Fibroblast of skin of left biceps (primary cell): ENCODE results near the gene STX1B.

ENCODE experiments used
- DNase-seq, 2 experiments: peaks; one replicate each; pipeline ENCODE4 v3.0.0-alpha.2; 2013; ENCODE audit warnings: low read depth in 2 of 2

Gene STX1B

DNA sequence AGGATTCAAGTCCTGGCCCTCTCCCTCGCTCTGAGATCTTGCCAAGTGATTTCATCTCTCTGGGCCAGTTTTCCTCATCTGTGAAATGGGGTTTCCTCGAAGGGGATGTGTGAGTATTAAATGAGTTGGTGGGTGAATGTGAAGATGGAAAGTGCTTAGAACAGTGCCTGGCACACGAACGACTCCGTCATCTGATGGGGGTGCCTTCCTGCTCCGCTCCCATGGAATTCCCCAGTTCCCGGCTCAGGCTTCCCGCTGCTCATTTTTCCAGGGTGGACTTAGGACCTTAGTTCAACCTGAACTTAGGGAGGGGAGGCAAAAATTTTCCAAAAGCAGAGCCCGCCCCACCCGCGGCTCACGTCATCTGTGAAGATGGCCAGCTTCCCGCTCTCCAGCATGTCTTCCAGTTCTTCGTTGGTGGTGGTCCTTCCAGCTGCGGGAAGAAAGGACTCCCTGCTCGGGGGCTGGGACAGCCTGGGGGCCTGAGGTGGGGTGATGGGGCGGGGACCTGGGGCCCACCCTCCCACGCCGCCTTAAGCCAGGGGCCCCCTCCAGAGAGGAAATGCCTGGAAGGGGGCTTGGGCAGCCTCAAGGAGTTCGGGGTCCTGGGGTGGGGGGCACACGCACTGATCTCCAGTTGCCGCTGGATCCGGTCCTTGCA, 14.0 kb downstream of the STX1B start:
- DNase-seq, result no peak

DNA sequence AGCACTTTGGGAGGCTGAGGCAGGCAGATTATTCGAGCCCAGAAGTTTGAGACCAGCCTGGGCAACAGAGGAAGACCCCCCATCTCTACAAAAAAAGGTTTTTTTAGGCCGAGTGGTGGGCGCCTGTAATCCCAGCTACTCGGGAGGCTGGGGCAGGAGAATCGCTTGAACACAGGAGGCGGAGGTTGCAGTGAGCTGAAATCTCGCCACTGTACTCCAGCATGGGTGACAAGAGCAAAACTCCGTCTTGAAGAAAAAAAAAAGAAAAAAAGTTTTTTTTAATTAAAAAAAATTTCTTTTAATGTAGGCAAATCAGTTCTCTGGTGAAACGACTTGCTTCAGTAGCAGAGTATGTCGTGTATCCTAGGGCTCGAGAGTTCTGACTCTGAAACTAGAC, 14.5 kb downstream of the STX1B start:
- no peak for DNase-seq

DNA sequence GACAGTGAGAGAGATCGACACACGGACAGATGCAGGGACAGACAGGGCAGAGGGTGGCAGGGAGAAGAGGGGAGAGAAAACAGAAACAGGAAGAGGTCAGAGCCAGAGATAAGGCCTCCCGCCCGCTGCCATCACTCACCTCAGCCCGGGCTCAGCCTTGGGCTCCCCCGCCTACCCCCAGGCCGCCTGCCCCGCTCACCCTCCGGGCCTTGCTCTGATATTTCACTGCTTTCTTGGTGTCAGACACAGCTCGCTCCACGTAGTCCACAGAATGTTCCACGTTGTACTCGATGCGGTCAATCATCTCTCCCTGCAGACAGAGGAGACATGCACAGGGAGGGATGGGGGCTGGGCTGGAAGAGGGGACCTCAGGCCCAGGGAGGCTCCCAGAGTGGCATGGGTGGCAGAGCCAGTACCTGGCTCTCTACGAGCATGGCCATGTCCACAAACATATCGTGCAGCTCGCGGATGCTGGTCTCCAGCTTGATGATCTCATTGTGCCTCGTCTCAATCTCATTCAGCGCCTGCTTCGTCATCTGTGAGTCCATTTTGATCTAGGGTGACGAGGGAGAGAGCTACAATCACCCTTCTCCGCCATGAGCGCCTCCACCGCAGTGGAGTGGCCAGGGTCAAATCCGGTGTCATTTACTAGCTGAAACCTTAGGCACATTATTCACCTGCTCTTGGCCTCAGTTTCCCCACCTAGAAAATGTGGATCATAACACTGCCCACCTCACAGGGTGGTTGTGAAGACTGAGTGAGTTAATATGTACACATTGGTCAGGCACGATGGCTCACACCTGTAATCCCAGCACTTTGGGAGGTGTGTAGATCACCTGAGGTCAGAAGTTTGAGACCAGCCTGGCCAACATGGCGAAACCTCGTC, 17.3 kb downstream of the STX1B start:
- DNase-seq, result no peak

DNA sequence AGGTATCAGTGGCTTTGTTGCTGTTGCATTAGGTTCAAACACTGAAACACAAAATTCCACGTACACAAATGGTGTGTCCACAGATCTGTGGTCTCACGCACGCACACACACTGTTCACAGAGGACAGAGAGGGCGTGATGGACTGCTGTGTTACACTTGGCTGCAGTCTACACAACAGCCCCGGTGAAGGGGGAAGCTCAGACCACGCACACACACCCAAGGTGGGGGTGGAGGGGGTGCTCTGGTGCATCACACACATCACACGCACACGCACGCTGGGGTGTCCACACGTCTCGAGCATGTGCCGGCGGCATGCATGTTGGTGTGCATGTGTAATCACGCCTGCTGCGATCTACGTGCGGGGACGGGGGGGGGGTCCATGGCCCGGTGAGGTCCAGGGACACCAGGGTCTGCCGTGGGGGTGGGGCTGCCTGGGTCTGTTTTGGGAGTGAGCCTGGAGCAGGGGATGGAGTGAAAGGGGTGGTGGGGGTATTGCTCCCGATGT, 18.1 kb downstream of the STX1B start:
- DNase-seq, result no peak

DNA sequence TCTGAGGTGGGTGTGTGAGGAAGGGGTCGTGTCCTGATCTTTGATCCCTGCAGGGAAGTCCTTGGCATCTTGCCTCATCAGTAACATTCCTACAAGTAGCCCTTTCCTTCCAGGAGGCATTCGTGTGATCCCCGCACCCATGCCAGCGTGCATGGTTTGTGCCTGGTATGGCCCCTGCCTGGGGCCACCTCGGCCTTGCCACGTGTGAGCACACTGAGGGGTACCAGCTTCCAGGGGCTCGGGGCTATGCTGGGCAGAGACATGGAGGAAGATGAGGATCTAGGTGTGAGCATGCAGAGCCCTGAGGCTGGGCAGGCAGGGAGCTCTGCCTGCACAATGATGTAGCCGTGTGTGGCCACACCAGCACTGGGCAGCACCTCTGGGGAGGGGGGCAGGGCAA, 19.4 kb downstream of the STX1B start:
- no peak for DNase-seq

DNA sequence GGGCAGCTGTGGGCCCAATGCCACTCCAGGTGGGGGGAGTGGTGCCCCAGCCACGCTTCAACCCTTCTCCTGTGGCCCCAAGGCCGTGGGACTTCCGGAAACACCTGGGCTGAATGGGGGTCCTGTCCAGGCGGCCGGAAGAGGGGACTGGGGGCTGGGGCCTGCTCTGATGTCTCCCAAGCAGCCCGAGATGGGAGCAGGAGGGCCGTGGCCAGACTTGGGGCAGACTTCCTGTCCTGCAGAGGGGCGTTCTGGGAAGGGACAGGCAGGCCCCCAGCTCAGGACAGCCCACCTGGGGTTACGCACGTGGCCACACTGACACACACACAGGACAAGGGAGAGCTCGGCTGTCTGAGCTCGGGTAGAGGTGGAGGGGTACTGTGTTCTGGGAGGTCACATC, 20.3 kb downstream of the STX1B start:
- no peak for DNase-seq

DNA sequence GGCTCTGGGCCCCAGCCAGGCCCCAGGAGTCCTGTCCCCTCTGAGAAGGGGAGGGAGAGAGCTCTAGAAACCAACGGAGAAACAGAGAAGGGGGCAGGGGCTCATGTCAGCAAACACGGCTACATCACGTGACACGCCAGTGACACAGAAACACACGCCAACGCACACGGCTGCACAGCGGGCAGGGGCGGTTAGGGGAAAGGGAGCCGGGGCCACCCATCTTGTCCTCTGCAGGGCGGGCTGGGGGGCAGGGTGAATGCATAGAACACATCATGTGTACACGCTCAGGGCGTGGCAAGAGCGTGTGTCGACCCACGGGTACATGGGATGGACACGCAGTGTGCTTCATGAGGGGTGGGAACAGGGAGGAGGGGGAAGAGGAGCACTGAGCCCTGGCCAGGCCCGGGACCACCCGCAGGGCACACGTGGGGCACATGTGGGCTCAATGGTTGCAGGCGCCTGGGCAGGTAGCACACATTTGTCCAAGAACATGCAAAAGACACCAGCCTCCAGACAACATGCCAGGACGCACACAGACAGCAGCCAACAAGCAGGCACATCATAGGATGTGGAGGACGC, 20.9 kb downstream of the STX1B start:
- DNase-seq, result no peak

DNA sequence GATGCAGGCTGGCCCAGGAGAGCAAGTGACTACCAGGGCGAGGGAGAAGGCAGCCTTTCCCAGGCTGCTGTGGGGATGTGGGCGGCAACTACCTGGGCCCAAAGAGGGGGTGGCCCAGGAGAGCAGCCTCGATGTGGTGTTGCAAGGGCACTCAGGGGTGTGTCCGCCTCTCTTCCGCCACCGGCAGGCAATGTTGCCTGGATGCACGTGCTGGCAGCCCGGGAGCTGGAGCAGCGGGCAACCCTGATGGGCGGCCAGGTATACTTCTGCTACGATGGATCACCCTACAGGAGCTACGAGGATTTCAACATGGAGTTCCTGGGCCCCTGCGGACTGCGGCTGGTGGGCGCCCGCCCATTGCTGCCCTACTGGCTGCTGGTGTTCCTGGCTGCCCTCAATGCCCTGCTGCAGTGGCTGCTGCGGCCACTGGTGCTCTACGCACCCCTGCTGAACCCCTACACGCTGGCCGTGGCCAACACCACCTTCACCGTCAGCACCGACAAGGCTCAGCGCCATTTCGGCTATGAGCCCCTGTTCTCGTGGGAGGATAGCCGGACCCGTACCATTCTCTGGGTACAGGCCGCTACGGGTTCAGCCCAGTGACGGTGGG, 22.8 kb downstream of the STX1B start:
- DNase-seq, result no peak

DNA sequence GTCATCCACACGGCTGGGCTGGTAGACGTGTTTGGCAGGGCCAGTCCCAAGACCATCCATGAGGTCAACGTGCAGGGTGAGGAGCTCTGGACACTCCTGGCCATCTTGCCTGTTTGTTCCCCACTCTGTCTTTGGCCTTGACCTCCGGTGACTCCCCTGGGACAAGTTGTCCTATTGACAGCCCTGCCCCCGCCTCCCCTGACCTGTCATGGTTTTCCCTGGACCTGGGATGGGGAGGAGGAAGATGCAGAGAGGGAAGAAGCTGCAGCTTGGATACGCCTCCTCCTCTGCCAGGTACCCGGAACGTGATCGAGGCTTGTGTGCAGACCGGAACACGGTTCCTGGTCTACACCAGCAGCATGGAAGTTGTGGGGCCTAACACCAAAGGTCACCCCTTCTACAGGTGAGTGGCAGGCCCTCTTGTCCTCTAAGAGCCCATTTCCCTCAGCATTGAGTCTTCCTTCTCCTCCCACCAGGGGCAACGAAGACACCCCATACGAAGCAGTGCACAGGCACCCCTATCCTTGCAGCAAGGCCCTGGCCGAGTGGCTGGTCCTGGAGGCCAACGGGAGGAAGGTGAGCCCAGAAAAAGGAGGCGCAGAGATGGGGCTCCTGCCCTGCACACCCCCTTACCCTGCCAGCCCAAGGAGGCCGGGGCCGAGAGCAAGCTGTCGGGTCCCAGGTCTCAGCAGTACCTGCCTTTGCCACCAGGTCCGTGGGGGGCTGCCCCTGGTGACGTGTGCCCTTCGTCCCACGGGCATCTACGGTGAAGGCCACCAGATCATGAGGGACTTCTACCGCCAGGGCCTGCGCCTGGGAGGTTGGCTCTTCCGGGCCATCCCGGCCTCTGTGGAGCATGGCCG, 24.1 kb downstream of the STX1B start:
- no peak for DNase-seq

DNA sequence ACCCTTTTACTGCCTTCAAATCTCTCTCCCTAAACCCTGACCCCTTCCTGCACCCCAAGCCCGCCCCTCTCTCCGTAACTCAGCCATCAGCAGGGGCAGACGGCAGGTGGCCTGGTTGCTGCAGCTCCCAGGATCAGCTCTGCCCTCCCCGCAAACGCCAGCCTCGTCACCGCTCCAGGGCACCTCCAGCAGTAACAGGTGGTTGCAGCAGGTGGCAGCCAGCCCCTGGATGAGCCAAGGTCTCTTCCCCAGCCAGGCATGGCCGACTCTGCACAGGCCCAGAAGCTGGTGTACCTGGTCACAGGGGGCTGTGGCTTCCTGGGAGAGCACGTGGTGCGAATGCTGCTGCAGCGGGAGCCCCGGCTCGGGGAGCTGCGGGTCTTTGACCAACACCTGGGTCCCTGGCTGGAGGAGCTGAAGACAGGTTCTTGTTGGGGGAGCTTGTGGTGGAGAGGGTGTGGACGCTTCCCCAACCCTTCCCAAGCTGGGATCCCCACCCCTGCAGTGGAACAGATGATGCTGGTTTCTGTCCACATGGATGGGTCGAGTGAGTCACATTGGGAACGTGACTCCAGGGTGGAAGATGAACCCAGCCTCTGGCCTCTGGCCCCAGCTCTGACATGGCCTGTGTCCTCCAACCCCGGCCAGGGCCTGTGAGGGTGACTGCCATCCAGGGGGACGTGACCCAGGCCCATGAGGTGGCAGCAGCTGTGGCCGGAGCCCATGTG, 24.9 kb downstream of the STX1B start:
- no peak for DNase-seq

DNA sequence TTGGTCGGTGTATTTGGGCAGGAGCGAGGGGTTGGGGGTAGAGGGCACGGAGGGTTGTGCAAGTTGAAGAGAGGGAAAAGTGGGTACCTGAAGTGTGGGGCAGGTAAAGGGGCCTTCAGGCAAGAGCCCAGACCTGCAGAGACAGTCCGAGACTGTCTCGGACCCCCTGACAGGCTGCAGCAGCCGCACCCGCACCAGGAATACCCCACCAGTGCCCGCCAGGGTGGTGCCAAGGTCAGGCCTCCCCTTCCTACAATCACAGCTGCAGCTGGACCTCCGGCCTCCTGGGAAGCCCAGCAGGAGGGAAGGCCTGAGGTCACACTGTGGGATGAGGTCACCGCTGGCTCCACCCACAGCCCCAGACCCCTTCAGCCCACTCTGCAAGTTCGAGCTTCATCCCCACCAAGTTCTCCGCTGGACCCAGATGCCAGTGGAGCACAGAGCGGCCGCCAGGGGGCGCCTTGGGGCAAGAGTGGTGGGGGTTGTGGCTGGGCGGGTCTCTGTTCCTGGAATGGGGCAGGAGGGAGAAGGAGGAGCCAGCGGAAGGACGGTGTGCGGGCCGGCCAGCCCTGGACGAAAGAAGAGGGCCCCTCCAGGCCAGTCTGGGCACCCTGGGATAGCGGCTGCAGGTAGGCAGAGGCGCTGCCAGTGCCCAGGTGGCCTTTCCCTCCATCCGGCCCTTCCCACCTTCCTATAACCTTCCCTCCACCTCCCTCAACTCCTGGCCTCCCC, 25.6 kb downstream of the STX1B start, which contains the start of gene HSD3B7:
Gene HSD3B7 (plus strand): TSS at position 539 of the 732 bp plus-strand sequence. CDS start 452 bp downstream, outside the sequence.
- DNase-seq, result peak; percentile 33 to 39

DNA sequence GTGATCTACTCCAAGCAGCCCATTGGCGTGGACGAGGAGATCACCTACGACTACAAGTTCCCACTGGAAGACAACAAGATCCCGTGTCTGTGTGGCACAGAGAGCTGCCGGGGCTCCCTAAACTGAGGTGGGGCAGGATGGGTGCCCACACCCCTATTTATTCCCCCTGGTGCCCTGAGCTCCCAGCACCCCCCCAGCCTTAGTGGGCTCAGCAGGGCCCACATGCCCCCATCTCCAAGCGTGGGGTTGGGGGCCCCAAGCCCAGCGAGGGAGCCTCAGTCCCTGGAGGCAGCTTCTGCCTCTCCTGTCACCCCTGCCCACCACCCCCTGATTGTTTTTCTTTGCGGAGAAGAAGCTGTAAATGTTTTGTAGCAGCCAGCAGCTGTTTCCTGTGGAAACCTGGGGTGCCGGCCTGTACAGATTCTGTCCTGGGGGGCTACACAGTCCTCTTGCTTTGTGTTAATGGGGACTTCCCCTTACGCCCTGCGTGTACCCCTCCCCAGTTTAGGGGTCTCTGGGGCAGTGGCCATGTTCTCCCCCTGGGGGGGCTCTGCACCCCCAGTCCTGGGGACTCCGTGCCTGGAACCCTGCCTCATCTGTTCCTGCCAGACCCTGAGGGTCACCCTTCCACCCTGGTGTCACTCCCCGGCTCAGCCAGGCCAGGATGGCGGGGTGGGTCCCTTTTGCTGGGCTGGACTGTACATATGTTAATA, 26.4 kb downstream of the STX1B start:
- DNase-seq, result no peak

DNA sequence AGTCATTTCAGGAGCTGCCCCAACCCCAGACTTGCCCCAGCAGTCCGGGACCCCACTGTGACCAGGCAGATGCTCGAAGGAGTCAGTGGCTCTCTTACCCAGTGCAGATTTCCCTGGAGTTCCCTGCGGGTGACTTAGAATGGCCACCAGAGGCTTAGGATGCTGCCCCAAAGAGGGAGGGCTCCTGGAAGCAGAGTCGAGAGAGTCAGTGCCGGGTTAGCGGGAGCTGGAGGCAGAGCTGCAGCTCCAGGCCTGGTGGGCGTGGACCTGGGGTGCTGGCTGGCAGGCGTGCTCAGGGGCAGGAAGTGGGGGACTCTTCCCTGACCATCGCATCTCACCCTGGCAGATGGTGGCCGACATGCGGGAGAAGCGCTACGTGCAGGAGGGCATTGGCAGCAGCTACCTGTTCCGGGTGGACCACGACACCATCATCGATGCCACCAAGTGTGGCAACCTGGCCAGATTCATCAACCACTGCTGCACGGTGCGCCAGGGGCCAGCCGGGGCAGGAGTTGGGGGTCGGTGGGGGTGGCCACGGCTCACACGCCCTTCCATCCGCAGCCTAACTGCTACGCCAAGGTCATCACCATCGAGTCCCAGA, 27.0 kb downstream of the STX1B start:
- no peak for DNase-seq

DNA sequence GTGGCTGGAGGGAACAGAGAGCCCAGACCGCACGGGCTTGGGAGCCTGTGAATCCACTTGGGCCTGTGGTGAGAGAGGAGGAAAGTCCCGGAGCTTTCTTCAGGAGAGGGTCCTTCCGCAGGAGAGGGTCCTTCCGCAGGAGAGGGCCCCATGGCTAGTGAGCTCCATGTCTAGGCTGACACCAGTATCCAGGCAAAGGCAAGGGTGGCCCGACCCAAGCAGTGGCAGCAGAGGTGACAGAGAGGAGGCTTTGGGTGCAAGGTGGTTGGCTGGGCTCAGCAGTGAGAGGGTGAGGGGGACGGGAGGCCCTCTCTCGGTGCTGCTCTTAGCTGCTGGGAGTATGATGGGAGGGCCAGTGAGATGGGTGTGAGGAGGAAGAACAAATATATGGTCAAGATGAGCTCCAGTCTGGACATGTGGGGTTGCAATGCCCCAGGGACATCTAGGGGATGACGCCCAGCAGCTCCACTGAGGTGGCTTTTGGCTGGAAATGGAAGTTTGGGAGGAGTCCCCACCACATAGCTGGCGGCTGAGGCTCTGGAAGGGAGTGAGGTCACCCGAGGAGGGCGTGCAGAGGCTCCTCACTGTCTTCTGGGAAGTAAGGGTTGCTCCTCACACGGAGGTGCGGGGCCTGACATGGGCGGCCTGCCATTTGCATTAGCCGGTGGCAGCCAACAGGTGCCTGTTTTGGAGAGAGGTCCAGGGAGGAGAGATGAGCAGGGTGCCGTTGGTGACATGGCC, 27.7 kb downstream of the STX1B start:
- DNase-seq, result no peak

DNA sequence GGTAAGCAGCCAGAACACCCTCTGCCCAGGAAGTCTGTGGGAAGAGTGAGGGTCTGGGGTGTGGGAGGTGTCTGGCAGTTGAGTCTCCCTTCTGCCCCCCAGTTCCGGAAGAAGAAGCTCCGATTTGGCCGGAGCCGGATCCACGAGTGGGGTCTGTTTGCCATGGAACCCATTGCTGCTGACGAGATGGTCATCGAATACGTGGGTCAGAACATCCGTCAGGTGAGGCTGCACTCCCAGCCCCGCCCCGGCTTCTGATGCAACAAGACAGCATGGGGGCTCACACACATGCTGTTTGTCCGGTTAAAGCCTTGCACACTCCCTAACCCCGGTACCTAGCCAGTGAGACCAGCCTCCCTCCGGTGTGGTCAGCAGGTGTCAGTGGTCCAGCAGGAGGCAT, 29.5 kb downstream of the STX1B start:
- DNase-seq, result no peak

DNA sequence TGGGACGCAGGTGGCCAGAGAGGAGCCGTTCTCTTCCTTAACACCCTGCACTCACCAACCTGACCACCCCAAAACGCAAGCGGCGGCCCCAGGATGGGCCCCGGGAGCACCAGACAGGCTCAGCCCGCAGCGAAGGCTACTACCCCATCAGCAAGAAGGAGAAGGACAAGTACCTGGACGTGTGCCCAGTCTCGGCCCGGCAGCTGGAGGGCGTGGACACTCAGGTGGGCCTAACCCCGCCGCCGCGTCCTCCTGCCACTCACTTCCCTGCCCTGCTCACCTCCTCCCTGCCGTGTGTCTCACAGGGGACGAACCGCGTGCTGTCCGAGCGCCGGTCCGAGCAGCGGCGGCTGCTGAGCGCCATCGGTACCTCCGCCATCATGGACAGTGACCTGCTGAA, 30.0 kb downstream of the STX1B start:
- no peak for DNase-seq

DNA sequence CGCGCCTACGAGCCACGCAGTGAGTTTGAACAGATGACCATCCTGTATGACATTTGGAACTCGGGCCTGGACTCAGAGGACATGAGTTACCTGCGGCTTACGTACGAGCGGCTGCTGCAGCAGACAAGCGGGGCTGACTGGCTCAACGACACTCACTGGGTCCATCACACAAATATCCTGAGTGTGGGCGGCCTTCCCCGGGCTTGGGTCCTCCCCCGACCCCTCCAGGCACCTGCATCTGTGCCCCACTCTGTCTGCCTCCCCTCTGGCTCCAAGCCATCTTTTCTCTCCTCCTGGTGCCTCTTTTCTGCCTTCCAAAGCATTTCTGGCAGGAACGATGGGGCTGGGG, 30.4 kb downstream of the STX1B start:
- DNase-seq, result no peak
